ENCODE data around the gene BCL2L2.

GRCh38 chr14:23357261-23357660 is 50.6 kb downstream of the BCL2L2 start:
- TF ChIP-seq CTCF (IDR thresholded peaks at IDR 0.05) (no peak), POLR2A (IDR thresholded peaks at IDR 0.05) (no peak)
